ENCODE data around the gene SLC25A34.
A peak's percentile ranks its signal among the peaks of the same experiment; 100 is the strongest.
"Not testable (repeated sequence)": the region's sequence is repeated elsewhere in the genome, so short reads cannot be mapped to it uniquely, and the experiment has no call there.

SLC25A34 gene

DNA sequence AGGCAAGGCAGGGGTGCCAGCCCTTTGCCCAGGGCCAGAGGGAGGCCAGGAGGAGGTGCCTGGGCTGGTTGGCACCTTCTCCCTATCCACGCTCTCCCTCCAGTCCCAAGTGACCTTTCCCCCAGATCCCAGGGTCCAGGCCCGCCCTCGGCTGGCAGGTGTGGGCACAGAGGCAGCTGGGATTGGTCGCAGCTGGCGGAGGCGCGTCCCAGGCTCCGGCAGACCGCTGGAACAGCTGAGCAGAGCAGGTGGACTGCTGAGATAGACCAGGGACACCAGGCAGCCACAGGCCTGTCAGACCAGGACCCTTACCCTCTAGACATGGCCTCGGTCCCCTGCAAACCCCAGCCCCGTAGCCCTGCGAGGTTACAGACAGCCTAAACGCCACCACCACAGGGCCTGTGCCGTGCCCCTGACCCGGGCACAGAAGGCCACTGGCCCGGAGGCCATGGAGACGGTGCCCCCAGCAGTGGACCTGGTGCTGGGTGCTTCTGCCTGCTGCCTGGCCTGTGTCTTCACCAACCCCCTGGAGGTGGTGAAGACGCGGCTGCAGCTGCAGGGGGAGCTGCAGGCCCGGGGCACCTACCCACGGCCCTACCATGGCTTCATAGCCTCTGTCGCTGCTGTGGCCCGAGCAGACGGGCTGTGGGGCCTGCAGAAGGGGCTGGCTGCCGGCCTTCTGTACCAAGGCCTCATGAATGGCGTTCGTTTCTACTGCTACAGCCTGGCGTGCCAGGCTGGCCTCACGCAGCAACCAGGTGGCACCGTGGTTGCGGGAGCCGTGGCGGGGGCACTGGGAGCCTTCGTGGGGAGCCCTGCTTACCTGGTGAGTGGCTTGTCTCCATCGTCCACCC is at the start of gene SLC25A34:
SLC25A34 (plus strand) TSS at position 221 of the 854 bp plus-strand sequence; CDS start at position 449, 228 bp downstream.
- no peak for DNase-seq

DNA sequence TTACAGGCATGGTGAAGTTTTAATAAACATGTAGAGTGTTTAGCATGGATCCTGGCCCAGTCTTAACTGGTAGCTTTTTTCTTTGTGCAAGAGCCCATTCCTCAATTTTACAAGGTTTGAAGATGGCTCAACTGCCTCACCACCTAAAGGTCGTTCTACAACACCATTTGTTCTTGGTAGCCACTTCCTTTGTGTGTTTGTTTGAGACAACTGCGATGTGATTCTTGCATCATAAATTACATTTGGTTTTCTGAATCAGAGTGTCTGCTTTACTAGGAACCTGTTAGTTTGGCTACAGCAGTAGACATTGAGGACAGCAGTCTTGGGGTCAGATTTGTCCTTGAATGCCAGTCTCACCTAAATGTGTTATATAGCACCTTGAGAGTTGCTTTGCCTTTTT is 48.6 kb upstream of the SLC25A34 start:
- no peak for DNase-seq

DNA sequence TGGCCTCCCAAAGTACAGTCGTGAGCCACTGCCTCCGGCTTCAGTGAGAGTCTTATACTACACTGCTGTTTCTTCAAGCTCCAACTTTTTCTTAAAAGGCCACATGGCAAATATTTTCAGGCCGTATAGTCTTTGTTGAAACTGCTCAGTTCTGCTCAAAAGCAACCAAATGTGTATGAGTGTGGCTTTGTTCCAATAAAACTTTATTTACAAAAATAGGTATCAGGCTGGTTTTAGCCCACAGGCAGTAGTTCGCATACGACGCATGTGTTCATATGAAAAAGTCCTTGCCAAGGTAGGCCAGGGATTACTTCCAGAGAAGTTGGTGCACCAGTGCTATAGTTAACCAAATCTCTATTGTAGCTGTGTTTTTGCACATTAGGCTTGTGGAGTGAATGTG is 45.7 kb upstream of the SLC25A34 start:
- DNase-seq: no peak

DNA sequence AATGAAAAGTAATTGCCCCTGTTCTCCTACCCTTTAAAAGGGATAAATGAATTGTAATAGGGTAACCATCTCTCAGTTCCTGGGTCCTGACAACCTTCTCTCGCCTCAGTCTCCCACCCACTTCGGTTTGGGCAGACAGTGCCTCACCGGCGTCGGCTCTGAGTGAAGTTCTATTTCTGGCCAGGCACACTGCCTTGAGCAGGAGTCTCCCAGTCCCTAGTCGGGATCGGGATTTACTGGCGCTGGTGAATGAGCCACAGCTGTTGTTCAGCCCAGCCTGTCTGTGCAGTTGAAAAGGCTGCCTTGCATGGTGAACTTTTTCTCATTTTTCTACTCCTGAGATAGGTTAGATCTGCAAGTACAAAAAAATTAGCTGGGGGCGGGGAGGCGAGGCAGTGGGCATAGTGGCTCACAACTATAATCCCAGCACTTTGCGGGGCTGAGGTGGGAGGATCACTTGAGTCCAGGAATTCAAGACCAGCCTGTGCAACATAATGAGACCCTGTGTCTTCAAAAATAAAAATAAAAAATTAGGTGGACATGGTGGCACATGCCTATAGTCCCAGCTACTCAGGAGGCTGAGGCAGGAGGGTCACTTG is 44.5 kb upstream of the SLC25A34 start:
- no peak for DNase-seq

DNA sequence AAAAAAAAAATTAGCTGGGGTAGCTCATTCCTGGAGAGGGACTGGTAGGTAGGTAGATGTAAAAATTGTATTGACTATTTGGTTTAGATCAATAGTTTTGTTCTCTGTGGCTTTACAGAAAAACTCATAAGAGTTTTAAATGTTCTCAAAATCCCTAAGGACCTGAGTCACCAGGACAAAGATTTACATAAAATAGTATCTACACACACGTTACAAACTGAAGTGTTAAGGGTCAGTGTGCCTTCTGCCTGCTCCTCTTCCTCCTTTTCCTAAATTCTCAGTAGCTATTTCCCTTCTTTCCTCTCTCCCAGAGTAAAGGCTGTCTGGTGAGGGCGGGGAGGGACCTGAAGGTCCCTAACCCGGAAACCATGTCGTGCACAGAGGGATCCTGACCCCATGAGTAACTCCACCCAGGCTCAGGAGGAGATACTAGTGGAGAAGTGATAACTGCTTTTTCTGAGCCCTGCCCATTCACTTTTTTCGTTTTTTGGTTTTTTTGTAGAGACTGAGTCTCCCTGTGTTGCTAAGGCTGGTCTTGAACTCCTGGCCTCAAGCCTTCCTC is 43.9 kb upstream of the SLC25A34 start:
- DNase-seq: no peak

DNA sequence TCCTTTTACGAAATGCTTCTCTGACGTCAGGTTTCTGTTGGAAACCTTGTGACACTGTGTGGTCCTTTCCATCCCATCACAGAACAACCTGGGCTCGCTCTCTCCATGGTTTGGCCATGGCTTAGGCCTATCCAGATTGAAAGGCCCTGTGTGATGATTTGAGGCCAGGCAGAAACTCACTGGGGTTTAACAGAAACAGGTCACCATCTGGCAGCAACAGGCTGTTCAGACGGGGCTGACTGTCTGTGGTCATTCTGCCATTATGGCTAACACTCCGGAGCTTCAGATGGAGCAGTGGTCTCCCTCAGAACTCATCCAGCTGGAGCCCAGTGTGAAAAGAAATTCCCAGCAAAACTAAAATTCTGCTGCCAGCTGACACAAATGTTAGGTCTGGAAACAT is 42.7 kb upstream of the SLC25A34 start:
- DNase-seq: no peak

DNA sequence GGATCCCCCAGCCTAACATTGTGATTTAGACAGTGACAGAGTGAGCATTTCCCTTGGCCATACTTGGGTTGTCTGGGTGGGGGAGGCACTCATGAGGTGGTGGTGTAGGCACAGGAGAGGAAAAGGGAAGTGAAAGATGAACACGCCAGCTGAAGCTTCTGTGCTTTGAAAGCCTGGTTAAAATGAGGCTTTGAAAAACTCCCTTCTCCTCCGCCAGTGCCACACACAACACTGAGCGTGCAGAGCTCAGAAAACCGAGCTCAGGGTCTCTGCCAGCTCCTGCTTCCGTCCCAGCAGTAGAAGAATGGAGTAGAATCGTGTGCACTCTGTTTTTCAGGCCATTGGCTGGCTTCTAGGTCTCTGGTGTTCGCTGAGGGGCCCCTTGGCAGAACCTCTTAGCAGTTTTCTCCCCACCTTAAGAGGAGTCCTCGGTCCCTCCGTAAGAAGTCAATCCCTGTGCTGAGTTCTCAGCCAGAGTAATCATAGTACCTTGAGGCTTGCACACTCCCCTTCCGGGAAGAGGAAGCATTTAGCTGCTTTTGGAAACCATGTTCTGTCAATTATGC is 39.0 kb upstream of the SLC25A34 start:
- DNase-seq: peak; percentile 5

DNA sequence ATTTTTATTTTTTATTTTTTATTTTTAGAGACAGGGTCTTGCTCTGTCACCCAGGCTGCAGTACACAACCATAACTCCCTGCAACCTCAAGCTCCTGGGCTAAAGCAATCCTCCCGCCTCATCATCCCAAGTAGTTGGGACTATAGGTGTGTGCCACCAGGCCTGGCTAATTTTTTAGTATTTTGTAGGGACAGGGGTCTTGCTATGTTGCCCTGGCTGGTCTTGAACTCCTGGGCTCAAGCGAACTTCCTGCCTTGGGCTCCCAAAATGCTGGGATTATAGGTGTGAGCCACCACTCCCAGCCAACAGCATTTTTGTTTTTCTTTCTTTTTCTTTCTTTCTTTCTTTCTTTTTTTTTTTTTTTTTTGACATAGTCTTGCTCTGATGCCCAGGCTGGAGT is 37.9 kb upstream of the SLC25A34 start:
- DNase-seq: no peak

DNA sequence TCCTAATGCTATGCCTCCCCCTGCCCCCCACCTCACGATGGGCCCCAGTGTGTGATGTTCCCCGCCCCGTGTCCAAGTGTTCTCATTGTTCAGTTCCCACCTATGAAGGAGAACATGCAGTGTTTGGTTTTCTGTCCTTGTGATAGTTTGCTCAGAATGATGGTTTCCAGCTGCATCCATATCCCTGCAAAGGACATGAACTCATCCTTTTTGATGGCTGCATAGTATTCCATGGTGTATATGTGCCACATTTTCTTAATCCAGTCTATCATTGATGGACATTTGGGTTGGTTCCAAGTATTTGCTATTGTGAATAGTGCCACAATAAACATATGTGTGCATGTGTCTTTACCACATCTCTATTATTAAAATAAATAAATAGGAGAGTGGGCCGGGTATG is 36.7 kb upstream of the SLC25A34 start:
- not testable (repeated sequence) for DNase-seq

DNA sequence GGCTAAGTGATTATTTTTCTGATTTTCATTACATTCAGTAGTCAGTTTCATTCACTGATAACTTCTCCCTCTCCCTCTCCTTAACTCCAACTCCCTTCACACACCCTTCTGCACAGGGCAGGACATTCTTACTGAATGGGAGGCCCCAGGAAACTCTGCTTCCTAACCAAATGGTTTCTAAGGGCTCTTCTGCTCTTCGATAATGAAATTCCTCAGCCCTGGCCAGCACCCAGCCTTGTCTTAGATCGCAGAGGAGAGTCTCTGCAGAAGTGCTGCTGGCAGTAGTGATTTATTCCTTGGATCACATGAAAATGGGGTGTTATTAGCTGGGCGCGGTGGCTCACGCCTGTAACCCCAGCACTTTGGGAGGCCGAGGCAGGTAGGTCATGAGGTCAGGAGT is 35.5 kb upstream of the SLC25A34 start:
- no peak for DNase-seq

DNA sequence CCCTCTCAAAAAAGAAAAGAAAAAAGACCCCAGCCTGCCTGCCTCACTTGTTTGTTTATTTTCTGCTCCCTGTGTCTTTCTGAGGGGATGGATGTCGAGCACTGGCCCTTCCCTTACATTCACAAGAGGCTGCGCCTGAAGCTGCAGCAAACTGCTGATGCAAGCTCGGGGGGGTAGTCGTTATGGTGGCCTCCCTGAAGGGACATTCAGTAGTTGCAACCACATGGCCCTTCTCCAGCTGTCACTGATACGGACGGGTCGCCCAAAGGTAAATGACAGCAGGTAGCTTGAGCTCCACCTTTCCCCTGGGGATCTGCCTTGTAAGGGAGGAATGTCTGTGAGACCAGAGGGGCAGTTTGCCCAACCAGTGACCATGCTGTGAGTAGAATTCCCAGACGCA is 34.3 kb upstream of the SLC25A34 start:
- DNase-seq: no peak

DNA sequence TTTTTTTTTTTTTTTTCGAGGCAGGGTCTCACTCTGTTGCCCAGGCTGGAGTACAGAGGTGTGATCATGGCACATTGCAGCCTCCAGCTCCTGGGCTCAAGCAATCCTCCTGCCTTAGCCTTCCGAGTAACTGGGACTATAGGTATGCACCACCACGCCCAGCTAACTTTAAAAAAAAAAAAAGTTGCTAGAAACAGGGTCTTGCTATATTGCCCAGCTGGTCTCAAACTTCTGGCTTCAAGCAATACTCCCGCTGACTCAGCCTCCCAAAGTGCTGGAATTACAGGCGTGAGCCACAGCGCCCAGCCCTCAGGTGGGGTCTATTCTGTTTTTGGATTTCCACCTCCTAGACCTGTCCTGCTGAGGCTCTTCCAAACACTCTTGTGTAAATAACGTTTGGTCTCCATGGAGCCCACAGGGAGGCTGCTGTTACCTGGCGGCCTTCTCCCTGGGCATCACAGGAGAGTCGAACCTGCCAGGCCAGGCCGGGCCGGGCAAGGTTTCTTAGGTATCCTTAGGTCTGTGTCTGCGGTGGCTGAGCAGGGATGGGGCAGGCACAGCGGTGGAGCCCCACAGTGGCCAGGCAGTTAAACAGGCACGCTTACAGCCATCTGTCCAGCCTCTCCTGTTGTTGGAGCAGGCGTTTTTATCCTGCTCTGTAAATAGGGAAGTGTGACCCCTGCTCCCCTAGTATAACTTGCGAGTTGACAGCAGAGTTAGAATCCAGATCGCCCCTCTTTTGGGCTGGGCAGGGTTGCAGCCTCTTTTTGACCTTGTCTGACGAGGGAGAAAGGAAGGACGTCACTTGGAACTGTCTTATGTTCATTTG is 33.1 kb upstream of the SLC25A34 start:
- DNase-seq: no peak

DNA sequence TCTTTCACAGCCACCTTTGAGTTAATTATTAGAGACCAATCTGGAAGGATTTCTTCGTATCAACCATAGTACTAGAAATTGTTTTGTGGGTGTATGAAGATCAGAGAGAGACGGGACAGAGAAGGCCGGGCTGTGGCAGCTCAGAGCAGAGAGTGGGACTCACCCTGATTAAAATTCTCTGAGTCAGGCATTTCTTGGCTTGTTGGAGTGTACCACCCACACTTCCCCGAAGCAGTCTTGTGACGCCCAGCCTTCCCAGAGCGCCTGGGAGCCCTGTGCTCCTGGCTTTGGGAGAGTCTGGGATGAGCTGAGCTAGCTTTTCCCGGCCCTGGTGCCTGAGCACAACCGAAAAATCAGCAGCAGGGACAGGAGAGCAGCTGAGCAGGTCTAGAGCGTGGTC is 32.5 kb upstream of the SLC25A34 start:
- DNase-seq: no peak

DNA sequence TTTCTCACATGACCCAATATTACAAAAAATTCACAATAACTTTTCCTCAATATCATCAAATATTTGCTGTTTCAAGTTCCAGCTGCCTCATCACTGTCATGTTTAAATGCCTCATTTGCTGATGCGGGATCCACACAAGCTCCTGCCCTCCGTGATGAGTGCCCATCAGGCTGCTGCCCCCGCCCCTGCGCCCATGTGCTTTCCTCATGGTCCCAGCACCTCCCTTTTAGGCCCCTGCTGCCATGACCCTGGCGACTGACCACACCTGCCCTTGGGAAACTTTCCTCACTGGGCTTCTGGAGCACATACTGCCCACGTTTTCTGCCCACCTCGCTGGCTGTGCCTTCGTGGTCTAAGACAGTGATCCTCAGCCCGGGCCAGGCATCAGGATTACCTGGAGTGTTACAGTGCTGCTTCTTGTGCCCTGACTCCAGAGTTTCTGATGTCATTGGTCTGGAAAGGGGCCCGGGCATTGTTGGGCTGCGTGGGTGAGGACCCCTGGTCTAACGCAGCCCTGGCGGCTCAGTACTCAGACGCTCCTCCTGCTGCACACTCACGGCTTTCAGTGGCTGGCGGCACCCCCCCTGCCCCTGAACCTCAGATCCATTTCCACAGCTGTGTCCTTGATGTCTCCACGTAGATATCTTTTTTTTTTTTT is 31.4 kb upstream of the SLC25A34 start:
- DNase-seq: no peak

DNA sequence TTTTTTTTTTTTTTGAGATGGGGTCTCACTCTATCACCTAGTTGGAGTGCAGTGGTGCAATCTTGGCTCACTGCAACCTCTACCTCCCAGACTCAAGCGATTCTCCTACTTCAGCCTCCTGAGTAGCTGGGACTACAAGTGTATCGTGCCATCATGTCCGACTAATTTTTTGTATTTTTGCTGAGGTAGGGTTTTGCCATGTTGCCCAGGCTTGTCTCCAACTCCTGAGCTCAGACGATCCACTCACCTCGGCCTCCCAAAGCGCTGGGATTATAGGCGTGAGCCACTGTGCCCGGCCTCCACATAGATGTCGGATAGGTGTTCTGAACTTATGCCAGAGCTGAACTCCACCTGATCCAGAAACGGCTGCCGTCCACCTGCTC is 30.9 kb upstream of the SLC25A34 start:
- DNase-seq: no peak

DNA sequence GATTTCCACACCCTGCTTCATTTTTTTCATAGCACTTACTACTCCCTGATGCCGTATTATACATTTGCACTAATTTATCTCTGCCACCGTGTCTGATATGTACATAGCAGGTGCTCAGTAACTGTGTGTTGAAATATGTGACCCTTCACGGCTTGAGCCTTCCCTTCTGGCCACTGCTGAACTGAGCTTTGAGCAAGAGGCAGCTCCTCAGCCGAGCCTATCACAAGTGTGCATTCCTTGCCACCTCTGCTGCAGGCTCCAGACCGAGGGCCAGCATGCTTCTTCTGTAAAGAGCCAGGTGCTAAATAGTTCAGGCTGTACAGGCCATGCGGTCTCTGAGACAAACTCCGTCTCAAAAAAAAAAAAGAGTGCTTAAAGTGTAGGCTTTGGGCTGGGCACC is 29.3 kb upstream of the SLC25A34 start:
- no peak for DNase-seq

DNA sequence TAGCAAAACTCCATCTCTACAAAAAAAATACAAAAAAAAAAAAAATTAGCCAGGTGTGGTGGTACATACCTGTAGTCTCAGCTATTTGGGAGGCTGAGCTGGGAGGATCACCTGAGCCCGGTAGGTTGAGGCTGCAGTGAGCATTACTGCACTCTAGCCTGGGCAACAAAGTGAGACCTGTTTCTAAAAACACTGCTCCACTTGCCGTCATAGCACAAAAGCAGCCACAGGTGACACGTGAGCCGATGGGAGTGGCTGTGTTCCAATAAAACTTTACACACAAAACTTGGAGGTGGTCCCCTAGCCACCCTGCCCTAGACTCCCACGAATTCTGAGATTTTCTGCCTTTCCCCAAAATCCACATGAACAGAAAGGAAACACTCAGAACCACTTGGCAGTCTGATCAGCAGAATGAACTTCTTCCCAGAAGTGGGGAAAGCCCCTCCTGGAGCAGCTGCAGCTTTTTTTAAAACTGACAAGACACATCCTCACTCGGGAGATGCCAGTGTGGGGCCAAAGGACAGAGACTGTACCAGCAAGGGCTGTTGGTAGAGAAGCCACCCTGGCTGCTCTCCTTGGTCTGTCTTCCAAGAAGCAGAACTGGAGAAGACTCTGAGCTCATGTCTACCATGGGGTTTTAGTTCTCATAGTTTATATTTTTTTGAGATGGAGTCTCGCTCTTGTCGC is 28.7 kb upstream of the SLC25A34 start:
- no peak for DNase-seq

DNA sequence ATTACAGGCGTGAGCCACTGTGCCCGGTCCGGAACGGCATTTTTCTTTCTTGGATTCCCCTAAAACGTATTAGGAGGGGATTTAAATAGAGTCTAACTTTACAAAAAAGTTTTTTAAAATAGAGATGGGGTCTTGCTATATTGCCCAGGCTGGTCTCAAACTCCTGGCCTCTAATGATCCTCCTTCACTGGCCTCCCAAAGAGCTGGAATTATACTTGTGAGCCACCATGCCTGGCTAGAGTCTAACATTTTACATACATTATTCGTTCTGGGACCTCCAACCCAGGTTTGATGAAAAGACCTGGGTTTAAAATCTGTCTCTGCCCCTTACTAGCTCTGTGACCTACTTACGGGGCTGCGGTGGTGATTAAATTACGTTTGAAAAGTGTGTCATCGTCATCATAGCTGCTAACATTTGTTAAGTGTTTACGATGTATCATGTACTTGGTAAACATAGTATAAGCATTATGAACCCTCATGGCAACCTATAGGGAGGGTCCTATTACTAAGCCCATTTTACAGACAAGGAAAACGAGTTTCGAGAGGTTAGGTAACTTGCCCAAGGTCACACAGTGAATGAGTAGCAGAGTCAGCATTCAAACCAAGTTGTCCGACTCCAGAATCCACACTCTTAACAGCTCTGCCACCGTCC is 27.4 kb upstream of the SLC25A34 start:
- DNase-seq: no peak

DNA sequence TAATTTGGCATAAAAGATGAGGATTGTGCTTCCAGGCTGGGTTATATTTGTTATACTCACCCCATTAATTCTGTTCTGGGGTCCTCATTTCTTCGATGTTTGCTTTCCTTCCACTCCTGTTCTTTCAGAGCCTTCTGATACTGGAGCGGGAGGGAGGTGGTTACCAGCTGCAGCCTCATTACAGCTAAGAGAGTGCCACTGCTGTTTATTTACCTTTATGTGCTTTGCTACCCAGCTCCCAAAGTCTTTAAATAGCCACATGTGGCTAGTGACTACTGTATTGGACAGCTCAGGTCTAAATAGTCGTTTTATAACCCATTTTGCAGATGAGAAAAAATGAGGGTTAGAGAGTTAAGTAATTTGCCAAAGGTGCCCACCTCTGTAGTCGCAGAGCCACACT is 26.8 kb upstream of the SLC25A34 start:
- DNase-seq: no peak

DNA sequence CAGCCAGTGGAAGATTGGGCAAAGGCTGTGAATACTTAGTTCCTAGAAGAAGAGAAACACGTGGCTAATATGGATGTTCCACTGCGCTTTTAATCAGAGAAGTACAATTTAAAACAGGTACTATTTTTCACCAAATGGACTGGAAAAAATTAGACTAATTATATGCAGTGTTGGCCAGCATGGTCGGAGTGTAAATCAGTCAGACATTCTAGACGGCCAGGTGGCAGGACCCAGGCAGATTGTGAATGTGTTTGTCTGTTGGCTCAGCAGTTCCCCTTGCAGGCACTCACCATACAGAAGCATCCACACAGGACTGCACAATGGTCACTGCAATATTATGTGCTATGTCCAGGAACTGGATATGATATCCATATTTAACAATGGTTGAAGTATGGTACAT is 23.9 kb upstream of the SLC25A34 start:
- DNase-seq: no peak

DNA sequence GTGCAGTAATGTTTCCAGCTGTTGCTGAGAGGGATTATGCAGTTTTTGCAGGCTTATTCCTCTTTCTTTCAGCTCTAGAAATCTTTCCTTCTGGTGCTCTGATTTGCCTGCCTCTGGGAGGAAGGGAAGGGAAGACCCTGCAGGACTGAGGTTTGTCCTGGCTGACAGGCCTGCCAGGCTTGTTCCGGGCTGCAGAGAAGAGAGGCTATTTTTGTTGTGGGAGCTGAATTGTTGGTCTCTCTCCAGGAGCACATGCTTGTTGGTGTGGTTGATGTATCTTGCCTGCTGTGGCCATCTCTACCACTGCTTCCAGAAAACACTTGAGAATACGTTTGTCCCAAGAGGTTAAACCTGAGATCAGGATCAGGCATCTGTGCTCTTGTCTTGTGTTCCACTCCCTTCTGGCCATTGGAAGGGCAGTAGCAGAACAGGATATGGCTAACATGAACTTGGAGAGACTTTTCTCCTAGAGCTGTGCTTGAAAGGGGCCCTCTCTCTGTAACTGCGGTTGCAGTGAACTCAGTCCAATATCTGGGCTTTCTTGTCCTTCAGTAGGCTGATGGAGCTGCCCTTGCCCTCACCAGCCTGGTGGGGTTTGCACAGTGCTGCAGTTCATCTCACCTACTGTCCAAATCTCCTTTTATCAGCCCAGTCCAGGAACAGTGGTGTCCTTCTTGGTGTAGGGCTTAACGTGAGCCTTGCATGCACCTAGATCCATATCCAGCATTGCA is 21.5 kb upstream of the SLC25A34 start:
- no peak for DNase-seq

Measured in activated gamma-delta T cell treated with Interleukin-2 at 50 U/mL for 16 hours (primary cell).